KG1 (cell line): ENCODE data around the gene CIDEA.
A peak's percentile ranks its signal among the peaks of the same experiment; 100 is the strongest.

Experiments
- DNase-seq: peaks from one replicate; lab custom pipeline; 2025; lab: John Stamatoyannopoulos, UW

The CIDEA gene

GRCh38 chr18:12301263-12302005, 47.3 kb downstream of the CIDEA start:
- DNase-seq = no peak

- DNase-seq = no peak
These were observed 48.4 kb downstream of the CIDEA start for GRCh38 chr18:12302391-12303147.

GRCh38 chr18:12304351-12305210, 50.4 kb downstream of the CIDEA start:
- no peak for DNase-seq

GRCh38 chr18:12305211-12305610, 51.0 kb downstream of the CIDEA start:
- no peak for DNase-seq

GRCh38 chr18:12305930-12306629, 51.9 kb downstream of the CIDEA start:
- DNase-seq = no peak

- DNase-seq = peak; percentile 18
These were observed 52.9 kb downstream of the CIDEA start for GRCh38 chr18:12306752-12307700.

- no peak for DNase-seq
These were observed 53.7 kb downstream of the CIDEA start, which contains the start of gene TUBB6 for GRCh38 chr18:12307701-12308385. TSS of gene TUBB6 (plus strand) at chr18:12308241. CDS start at chr18:12308293, 52 bp downstream.

- DNase-seq = no peak
These were observed 54.4 kb downstream of the CIDEA start for GRCh38 chr18:12308386-12309100.

GRCh38 chr18:12309683-12310198, 55.6 kb downstream of the CIDEA start:
- DNase-seq = no peak

- no peak for DNase-seq
These were observed 56.6 kb downstream of the CIDEA start for GRCh38 chr18:12310762-12311161.

- no peak for DNase-seq
These were observed 58.8 kb downstream of the CIDEA start for GRCh38 chr18:12312976-12313375.

- DNase-seq = no peak
These were observed 59.5 kb downstream of the CIDEA start for GRCh38 chr18:12313530-12314245.

GRCh38 chr18:12314591-12315305, 60.6 kb downstream of the CIDEA start:
- no peak for DNase-seq

GRCh38 chr18:12315490-12315889, 61.3 kb downstream of the CIDEA start:
- DNase-seq = no peak

- DNase-seq = no peak
These were observed 61.8 kb downstream of the CIDEA start for GRCh38 chr18:12315911-12316310.

GRCh38 chr18:12317664-12318333, 63.6 kb downstream of the CIDEA start:
- DNase-seq = no peak

GRCh38 chr18:12318334-12318697, 64.2 kb downstream of the CIDEA start:
- no peak for DNase-seq
